ENCODE results near the gene CPN2. TPM values are rescaled to one million over a fixed set of nuclear protein-coding genes. Genes with fewer than 3 reads are reported as not detected.

CPN2 gene
- total and polyA plus RNA-seq, 10 of the 15 experiments (the other 5 are each of a cell fraction or from before 2014, with no cell fraction given), result not detected

GRCh38 chr3:194320100-194320499 lies 31.0 kb downstream of the CPN2 start:
- no peak for TF ChIP-seq BCL3 (IDR thresholded peaks at IDR 0.05; ENCODE audit: borderline replicate concordance, insufficient read depth, low read depth, low read length, poor library complexity, severe bottlenecking)
- DNase-seq (ENCODE audit: low read depth, low spot score), result no peak

GRCh38 chr3:194318511-194319161 lies 32.5 kb downstream of the CPN2 start:
- H3K27me3 ChIP-seq (replicated peaks in 1 of 2; ENCODE audit: control insufficient read depth in 2 of 2, insufficient read depth in 2 of 2, low read length in 1 of 2), result no peaks in the 10 kb centered on the region
- in situ Hi-C loops (cut with MboI), result loop anchor here (5.0 kb wide), 1 partner anchor 531 kb away; no protein-coding TSS in a partner anchor
- no peak overlapping the region for H2AFZ ChIP-seq (ENCODE audit: control insufficient read depth, low read depth, low read length)
- ChIA-PET CTCF (interaction anchor here (0.7 to 4.2 kb wide), 2 partner anchors 25 to 538 kb away, joined by 3 to 53 read pairs; no protein-coding TSS in a partner anchor), RAD21 (ENCODE audit: unreplicated experiment) (no interaction called here), SMC1A (ENCODE audit: uncharacterized antibody, unreplicated experiment) (interaction anchor here (1.3 kb wide), 1 partner anchor 188 kb away, joined by 3 read pairs; no protein-coding TSS in a partner anchor), POLR2A (interaction anchor here (0.6 kb wide), 2 partner anchors 89 to 187 kb away, joined by 3 read pairs; no protein-coding TSS in a partner anchor)
- peaks cover 6% of the 10 kb centered on the region for H3K4me1 ChIP-seq (ENCODE audit: control insufficient read depth, insufficient read depth, low read length)
- no peak overlapping the region for H3K4me2 ChIP-seq (ENCODE audit: control insufficient read depth, insufficient read depth)
- H4K20me1 ChIP-seq (ENCODE audit: control insufficient read depth, insufficient read depth), result no peaks in the 10 kb centered on the region
- FAIRE-seq (no peak), ATAC-seq (no peak), DNase-seq (ENCODE audit: low read depth, low spot score) (no peak)
- H3K27ac ChIP-seq (ENCODE audit: control insufficient read depth, insufficient read depth), result no peak overlapping the region
- intact Hi-C loops (cut with micrococcal nuclease; ENCODE audit: unreplicated experiment), result loop anchor here (10.0 kb wide), 1 partner anchor 344 kb away; no protein-coding TSS in a partner anchor
- no peaks in the 10 kb centered on the region for H3K36me3 ChIP-seq (ENCODE audit: control insufficient read depth in 2 of 2, insufficient read depth in 2 of 2, low read length in 1 of 2)
- H3K9ac ChIP-seq (ENCODE audit: control insufficient read depth, insufficient read depth, low read length), result no peak overlapping the region
- peaks cover 11% of the 10 kb centered on the region; the same call in 1 of the 3 replicates for H3K9me3 ChIP-seq (replicated peaks; ENCODE audit: control insufficient read depth, insufficient read depth, low read length)
- 27% methylated on average over 3 of the region's 3 CpGs for WGBS (ENCODE audit: insufficient coverage, insufficient replicate concordance, low lambda C conversion rate, missing lambda C conversion rate)
- no peak overlapping the region for H3K4me3 ChIP-seq
- no peaks in the 10 kb centered on the region for H3K79me2 ChIP-seq (ENCODE audit: control insufficient read depth, insufficient read depth, low read length)
- no TSS peak for BruUV-seq (replicated peaks)
- TF ChIP-seq YY1 (IDR thresholded peaks at IDR 0.05; ENCODE audit: low read depth, low read length) (no peak), SREBF1 (IDR thresholded peaks at IDR 0.05; ENCODE audit: low read length) (no peak), MTA2 (IDR thresholded peaks at IDR 0.05; ENCODE audit: low read depth) (no peak), TARDBP (IDR thresholded peaks at IDR 0.05; ENCODE audit: borderline replicate concordance) (no peak), ZNF207 (IDR thresholded peaks at IDR 0.05; ENCODE audit: borderline replicate concordance) (no peak), EP300 (IDR thresholded peaks at IDR 0.05; ENCODE audit: borderline replicate concordance in 1 of 2, control insufficient read depth in 1 of 2, low read depth in 2 of 2, low read length in 2 of 2) (no peak), POU2F2 (IDR thresholded peaks at IDR 0.05; ENCODE audit: borderline replicate concordance, low read depth, low read length) (no peak), CHD2 (IDR thresholded peaks at IDR 0.05; ENCODE audit: borderline replicate concordance, low read depth, low read length) (no peak), SRF (IDR thresholded peaks at IDR 0.05; ENCODE audit: low read depth in 2 of 2, low read length in 2 of 2) (no peak), CEBPB (IDR thresholded peaks at IDR 0.05; ENCODE audit: borderline replicate concordance in 1 of 2, low read depth in 2 of 2, low read length in 2 of 2) (no peak), SUZ12 (IDR thresholded peaks at IDR 0.05; ENCODE audit: unreplicated experiment) (no peak)

More at GRCh38 chr3:194320100-194320499, 31.0 kb downstream of the CPN2 start:
- in situ Hi-C loops (cut with MboI), result no loop called here
- ATAC-seq, result no peak
- no TSS peak for BruUV-seq (replicated peaks)
- Histone ChIP-seq H3K4me2 (ENCODE audit: control insufficient read depth, insufficient read depth) (no peak overlapping the region), H3K36me3 (ENCODE audit: control insufficient read depth in 2 of 2, insufficient read depth in 2 of 2, low read length in 1 of 2) (no peaks in the 10 kb centered on the region), H3K27me3 (replicated peaks in 1 of 2; ENCODE audit: control insufficient read depth in 2 of 2, insufficient read depth in 2 of 2, low read length in 1 of 2) (no peaks in the 10 kb centered on the region), H3K9me3 (replicated peaks; ENCODE audit: control insufficient read depth, insufficient read depth, low read length) (peaks cover 11% of the 10 kb centered on the region; the same call in 1 of the 3 replicates), H3K4me1 (ENCODE audit: control insufficient read depth, insufficient read depth, low read length) (peaks cover 7% of the 10 kb centered on the region), H2AFZ (ENCODE audit: control insufficient read depth, low read depth, low read length) (no peak overlapping the region), H3K9ac (ENCODE audit: control insufficient read depth, insufficient read depth, low read length) (no peak overlapping the region), H3K27ac (ENCODE audit: control insufficient read depth, insufficient read depth) (no peak overlapping the region), H4K20me1 (ENCODE audit: control insufficient read depth, insufficient read depth) (no peaks in the 10 kb centered on the region), H3K79me2 (ENCODE audit: control insufficient read depth, insufficient read depth, low read length) (no peaks in the 10 kb centered on the region), H3K4me3 (no peak overlapping the region)
- CTCF ChIA-PET, result interaction anchor here (1.0 kb wide), 1 partner anchor 467 kb away, joined by 3 read pairs; no protein-coding TSS in a partner anchor
- RAD21 ChIA-PET (ENCODE audit: unreplicated experiment), result no interaction called here
- SMC1A ChIA-PET (ENCODE audit: uncharacterized antibody, unreplicated experiment), result no interaction called here
- FAIRE-seq, result no peak
- POLR2A ChIA-PET, result no interaction called here
- WGBS (ENCODE audit: insufficient coverage, insufficient replicate concordance, low lambda C conversion rate, missing lambda C conversion rate), result 15% methylated on average over 5 of the region's 5 CpGs
- intact Hi-C loops (cut with micrococcal nuclease; ENCODE audit: unreplicated experiment), result no loop called here
